K562 (cell line): ENCODE data around the gene FREM1. TPM values are rescaled to one million over a fixed set of nuclear protein-coding genes. Genes with fewer than 3 reads are reported as not detected.

ENCODE experiments used
- ATAC-seq: fragments of 200-7000 bp; cut with Tn5 transposase; 3 replicates; pipeline ENCODE4 v1.9.1; 2020; ENCODE audit warnings: moderate library complexity
- BruUV-seq: library from RNA; stranded (reverse); fragments of 400-500 nt; replicated peaks from 2 replicates; lab custom pipeline; 2021; lab: Mats Ljungman, UMichigan
- CTCF ChIA-PET: fragments of 300-600 bp; formaldehyde crosslinking; extraction: SDS; loops from one replicate; lab custom pipeline; 2021; ENCODE audit warnings: low intra/inter-chr PET ratio; lab: Yijun Ruan, JAX
- POLR2A ChIA-PET: fragments of 300-600, 350-650 bp; sonication (Branson Sonifier 250); formaldehyde crosslinking; extraction: SDS; loops from one replicate; lab custom pipeline; 2021; ENCODE audit warnings: antibody characterized with exemption, inconsistent platforms; lab: Yijun Ruan, JAX
- DNase-seq, 4 experiments: peaks; one replicate each; pipeline versions ENCODE4 v3.0.0 to v3.0.0-alpha.2; 2011 to 2018; ENCODE audit warnings: low spot score in 3 of 4, mixed read lengths in 3 of 4; ENCODE audit errors: extremely low read depth in 1 of 4
- FAIRE-seq: peaks from 2 replicates; lab custom pipeline; 2011; peaks lifted over from hg19 to GRCh38; lab: Jason Lieb, UNC
- H2AFZ ChIP-seq: 2 replicates; pipeline ENCODE4 v1.6.0; 2011; ENCODE audit warnings: low read depth, low read length, control low read depth, inconsistent platforms
- H3K27ac ChIP-seq: fragments of 200-600 bp; 3 replicates; pipeline ENCODE4 v1.8.0; 2011; ENCODE audit warnings: low read depth, mild to moderate bottlenecking, control low read depth, inconsistent platforms, low read length, moderate library complexity, mixed read lengths; ENCODE audit errors: extremely low read depth
- H3K27me3 ChIP-seq, 2 experiments: fragments of 300-600 bp in 1 of 2; 2 replicates in 1 of 2; 3 replicates in 1 of 2; pipeline versions ENCODE4 v1.6.0 to v1.8.0; 2011; ENCODE audit warnings: inconsistent platforms in 2 of 2, low read length in 2 of 2, mild to moderate bottlenecking in 1 of 2, mixed read lengths in 1 of 2, moderate library complexity in 1 of 2; ENCODE audit not compliant: control insufficient read depth in 2 of 2, insufficient read depth in 2 of 2
- H3K36me3 ChIP-seq: fragments of 300-600 bp; 3 replicates; pipeline ENCODE4 v1.8.0; 2011; ENCODE audit warnings: mild to moderate bottlenecking, low read length, inconsistent platforms; ENCODE audit not compliant: control insufficient read depth, insufficient read depth
- H3K4me1 ChIP-seq, 2 experiments: fragments of 200-600 bp in 1 of 2; replicated peaks in 1 of 2; 2 replicates in 1 of 2; 3 replicates in 1 of 2; pipeline versions ENCODE4 v1.5.1 to v1.8.0; 2011; ENCODE audit warnings: inconsistent platforms in 2 of 2, low read length in 2 of 2, mild to moderate bottlenecking in 1 of 2, mixed read lengths in 1 of 2, moderate library complexity in 1 of 2; ENCODE audit not compliant: control insufficient read depth in 2 of 2, insufficient read depth in 2 of 2
- H3K4me2 ChIP-seq: 2 replicates; pipeline ENCODE4 v1.6.1; 2011; ENCODE audit warnings: low read length, control low read depth, inconsistent platforms, mixed read lengths; ENCODE audit not compliant: insufficient read depth
- H3K4me3 ChIP-seq: fragments of 200-600 bp; sonication (generic), shearing (Covaris generic); 2 replicates; pipeline ENCODE4 v1.5.1; 2016; ENCODE audit warnings: control low read depth, inconsistent platforms
- H3K79me2 ChIP-seq: fragments of 200-600 bp; 3 replicates; pipeline ENCODE4 v1.8.0; 2011; ENCODE audit warnings: low read length, inconsistent platforms; ENCODE audit not compliant: control insufficient read depth, insufficient read depth
- H3K9ac ChIP-seq, 2 experiments: 2 replicates each; pipeline versions ENCODE4 v1.6.0 to v1.6.1; 2011; ENCODE audit warnings: low read depth in 2 of 2, low read length in 2 of 2, control low read depth in 1 of 2, inconsistent platforms in 1 of 2, mild to moderate bottlenecking in 1 of 2, mixed read lengths in 1 of 2; ENCODE audit not compliant: insufficient read depth in 1 of 2
- H3K9me1 ChIP-seq: one replicate; pipeline ENCODE4 v1.6.0; 2011; ENCODE audit warnings: inconsistent platforms, mild to moderate bottlenecking, low read length, moderate library complexity; ENCODE audit not compliant: control insufficient read depth, insufficient read depth
- H3K9me3 ChIP-seq: replicated peaks from 2 replicates; pipeline ENCODE4 v1.5.1; 2011; ENCODE audit warnings: low read depth, low read length, inconsistent platforms; ENCODE audit not compliant: control insufficient read depth, insufficient read depth
- H4K20me1 ChIP-seq: replicated peaks from 2 replicates; pipeline ENCODE4 v1.6.1; 2011; ENCODE audit warnings: low read length, inconsistent platforms, mixed read lengths; ENCODE audit not compliant: control insufficient read depth, insufficient read depth
- BRCA1 ChIP-seq, 2 experiments: fragments of 450-650 bp in 1 of 2; sonication (generic) in 1 of 2; formaldehyde crosslinking in 1 of 2; IDR thresholded peaks; 2 replicates each; pipeline versions ENCODE4 v1.5.0 to v1.6.1; 2017 to 2020; ENCODE audit warnings: mild to moderate bottlenecking in 1 of 2, missing genetic modification reagents in 1 of 2
- BRF1 ChIP-seq: IDR thresholded peaks from 3 replicates; pipeline ENCODE4 v1.6.1; 2011; ENCODE audit warnings: borderline replicate concordance, mild to moderate bottlenecking; ENCODE audit not compliant: insufficient read length; ENCODE audit errors: extremely low read depth
- FOXJ2 ChIP-seq: fragments of 200-800 bp; sonication (Bioruptor generic); IDR thresholded peaks from 2 replicates; pipeline ENCODE4 v1.6.1; 2016; ENCODE audit warnings: missing genetic modification characterization, missing compliant biosample characterization
- KAT2B ChIP-seq: IDR thresholded peaks from one replicate; pipeline ENCODE4 v1.6.1; 2012; ENCODE audit warnings: low read depth, mild to moderate bottlenecking, control low read depth, inconsistent platforms, low read length, moderate library complexity
- KDM5B ChIP-seq: fragments of 200-600 bp; sonication (generic); IDR thresholded peaks from 2 replicates; pipeline ENCODE4 v1.6.1; 2012; ENCODE audit warnings: low read depth, mild to moderate bottlenecking, moderate library complexity, low read length, control low read depth, inconsistent platforms; ENCODE audit not compliant: insufficient replicate concordance
- PTRF ChIP-seq: fragments of 450-650 bp; IDR thresholded peaks from 2 replicates; pipeline ENCODE4 v1.6.1; 2016; ENCODE audit warnings: mild to moderate bottlenecking, missing genetic modification characterization, missing compliant biosample characterization
- XRCC4 ChIP-seq: IDR thresholded peaks from one replicate; pipeline ENCODE4 v1.6.1; 2011; ENCODE audit not compliant: insufficient read depth, insufficient read length; ENCODE audit errors: extremely low read depth
- ZNF347 ChIP-seq: fragments of 450-650 bp; formaldehyde crosslinking; IDR thresholded peaks from 2 replicates; pipeline ENCODE4 v1.4.0; 2020; ENCODE audit warnings: low read depth, mild to moderate bottlenecking, moderate library complexity
- ZNF655 ChIP-seq: fragments of 250-450 bp; sonication (Bioruptor Pico); IDR thresholded peaks from 2 replicates; pipeline ENCODE4 v1.5.0; 2021
- WGBS: fragments of 100-300 bp; shearing (Covaris generic); methylation state at CpG from one replicate; pipeline ENCODE4 v1.1.6; 2016; ENCODE audit warnings: low coverage, mixed read lengths; ENCODE audit not compliant: insufficient coverage; ENCODE audit errors: missing lambda C conversion rate; 5-methylcytosine and 5-hydroxymethylcytosine counted together
- in situ Hi-C: fragments of 300-500 bp; cut with MboI; formaldehyde crosslinking; loops from 4 replicates; pipeline ENCODE4 v1.15.0; 2018; ENCODE audit warnings: inconsistent platforms, mixed read lengths
- intact Hi-C: fragments of 100-400 bp; cut with micrococcal nuclease; formaldehyde crosslinking; loops from 2 replicates; pipeline ENCODE4 v1.14.2; 2022
- polyA plus RNA-seq, 8 experiments: library from polyadenylated mRNA; depleted of rRNA in 4 of 8; stranded (reverse) in 5 of 8; unstranded in 3 of 8; fragments of >200 nt; fragmentation: Nextera tagmentation in 2 of 8; fragmentation: Illumina TruSeq in 1 of 8; extraction: Ambion mirVana in 2 of 8; extraction: Trizol in 1 of 8; gene quantifications; 2 replicates each; pipeline versions ENCODE4 v1.2.1 to v1.2.3, GENCODE V29; 2011 to 2014; ENCODE audit warnings: inconsistent platforms in 1 of 8, missing spikeins in 1 of 8
- total RNA-seq, 7 experiments: library from RNA; depleted of rRNA in 6 of 7; stranded (reverse); fragments of >200 nt in 6 of 7; fragmentation: Illumina TruSeq in 2 of 7; extraction: Trizol in 2 of 7; gene quantifications; 2 replicates each; pipeline versions ENCODE4 v1.2.1 to v1.2.3, GENCODE V29; 2011 to 2021; ENCODE audit warnings: low replicate concordance in 1 of 7

FREM1 gene
- total and polyA plus RNA-seq, 9 of the 15 experiments (the other 6 are each of a cell fraction or from before 2014, with no cell fraction given): 0.03 to 0.24 (median 0.13) TPM; not detected in 2

GRCh38 chr9:14778565-14778964, 131.7 kb downstream of the FREM1 start:
- FAIRE-seq: no peak
- no CpG with 5 or more reads among the region's 6 CpGs for WGBS
- in situ Hi-C loops (no loop called here), intact Hi-C loops (no loop called here)
- Histone ChIP-seq H3K27ac (no peak overlapping the region), H3K36me3 (no peaks in the 10 kb centered on the region), H3K4me1 (no peaks in the 10 kb centered on the region; a peak in 2 of 5 replicates), H3K4me3 (no peak overlapping the region), H3K79me2 (no peaks in the 10 kb centered on the region), H3K9me1 (no peaks in the 10 kb centered on the region), H3K9me3 (no peaks in the 10 kb centered on the region), H3K27me3 (no peaks in the 10 kb centered on the region), H2AFZ (no peak overlapping the region), H4K20me1 (no peaks in the 10 kb centered on the region), H3K4me2 (no peak overlapping the region), H3K9ac (no peak overlapping the region)
- POLR2A ChIA-PET: no interaction called here
- no peak for TF ChIP-seq BRCA1 (IDR thresholded peaks at IDR 0.05)
- no peak for TF ChIP-seq BRCA1 (CRISPR knock-in tag; IDR thresholded peaks at IDR 0.05)
- TF ChIP-seq ZNF347 (CRISPR knock-in tag): no peak
- no peak for TF ChIP-seq KAT2B
- TF ChIP-seq BRF1: no peak
- no peak for TF ChIP-seq ZNF655 (CRISPR knock-in tag)
- TF ChIP-seq FOXJ2 (tag): no peak
- TF ChIP-seq XRCC4: no peak
- no peak for TF ChIP-seq KDM5B
- TF ChIP-seq PTRF (tag): no peak
- no TSS peak for BruUV-seq
- CTCF ChIA-PET: no interaction called here
- ATAC-seq: no peak
- no peak for DNase-seq
